Epithelial cell of esophagus (primary cell): ENCODE data around the gene FAM174B.

ENCODE experiments used
- DNase-seq: peaks from one replicate; pipeline ENCODE4 v3.0.0; 2010; ENCODE audit warnings: low read depth
- H3K4me3 ChIP-seq: 2 replicates; pipeline ENCODE4 v1.5.1; 2011; ENCODE audit warnings: mild to moderate bottlenecking, low read length, control low read depth
- TF ChIP-seq, protein P1 (sequence below): IDR thresholded peaks from 2 replicates; pipeline ENCODE4 v1.5.1; 2011; ENCODE audit warnings: low read depth, mild to moderate bottlenecking, low read length, control low read depth, inconsistent platforms; ENCODE audit not compliant: insufficient read depth; ENCODE audit errors: missing control alignments

Gene FAM174B

GRCh38 chr15:92586966-92587365 is 68.6 kb downstream of the FAM174B start:
- no peak overlapping the region for H3K4me3 ChIP-seq
- TF ChIP-seq, protein P1, sequence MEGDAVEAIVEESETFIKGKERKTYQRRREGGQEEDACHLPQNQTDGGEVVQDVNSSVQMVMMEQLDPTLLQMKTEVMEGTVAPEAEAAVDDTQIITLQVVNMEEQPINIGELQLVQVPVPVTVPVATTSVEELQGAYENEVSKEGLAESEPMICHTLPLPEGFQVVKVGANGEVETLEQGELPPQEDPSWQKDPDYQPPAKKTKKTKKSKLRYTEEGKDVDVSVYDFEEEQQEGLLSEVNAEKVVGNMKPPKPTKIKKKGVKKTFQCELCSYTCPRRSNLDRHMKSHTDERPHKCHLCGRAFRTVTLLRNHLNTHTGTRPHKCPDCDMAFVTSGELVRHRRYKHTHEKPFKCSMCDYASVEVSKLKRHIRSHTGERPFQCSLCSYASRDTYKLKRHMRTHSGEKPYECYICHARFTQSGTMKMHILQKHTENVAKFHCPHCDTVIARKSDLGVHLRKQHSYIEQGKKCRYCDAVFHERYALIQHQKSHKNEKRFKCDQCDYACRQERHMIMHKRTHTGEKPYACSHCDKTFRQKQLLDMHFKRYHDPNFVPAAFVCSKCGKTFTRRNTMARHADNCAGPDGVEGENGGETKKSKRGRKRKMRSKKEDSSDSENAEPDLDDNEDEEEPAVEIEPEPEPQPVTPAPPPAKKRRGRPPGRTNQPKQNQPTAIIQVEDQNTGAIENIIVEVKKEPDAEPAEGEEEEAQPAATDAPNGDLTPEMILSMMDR, result no peak
- DNase-seq, result no peak

DNA sequence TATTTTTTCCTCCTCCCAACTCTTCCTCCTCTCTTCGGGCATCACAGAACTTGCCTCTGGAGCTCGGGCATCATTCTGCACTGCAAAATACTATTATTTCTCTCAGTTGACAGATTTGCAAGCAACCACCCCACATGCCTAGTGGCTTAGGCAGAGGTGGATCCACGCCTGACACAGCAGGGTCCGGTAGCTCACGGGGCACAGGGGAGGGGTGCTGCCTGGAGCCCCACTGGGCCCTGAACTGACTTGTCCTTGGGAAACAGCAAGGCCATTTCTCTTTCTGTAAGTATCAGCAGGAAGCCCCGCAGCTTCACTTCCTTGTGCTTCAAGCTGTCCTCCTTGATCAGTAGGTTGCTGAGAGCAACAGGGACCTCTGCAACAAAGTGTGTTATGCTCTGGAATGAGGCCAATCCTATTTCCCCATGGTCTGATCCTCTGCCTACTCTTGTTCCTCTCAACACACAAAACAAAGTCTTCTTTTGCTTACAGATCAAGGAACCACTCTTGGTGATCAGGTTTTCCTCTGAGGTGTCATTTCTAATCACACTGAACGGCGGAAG is 69.1 kb downstream of the FAM174B start:
- no peak for DNase-seq
- no peak overlapping the region for H3K4me3 ChIP-seq
- TF ChIP-seq, protein P1, result no peak

DNA sequence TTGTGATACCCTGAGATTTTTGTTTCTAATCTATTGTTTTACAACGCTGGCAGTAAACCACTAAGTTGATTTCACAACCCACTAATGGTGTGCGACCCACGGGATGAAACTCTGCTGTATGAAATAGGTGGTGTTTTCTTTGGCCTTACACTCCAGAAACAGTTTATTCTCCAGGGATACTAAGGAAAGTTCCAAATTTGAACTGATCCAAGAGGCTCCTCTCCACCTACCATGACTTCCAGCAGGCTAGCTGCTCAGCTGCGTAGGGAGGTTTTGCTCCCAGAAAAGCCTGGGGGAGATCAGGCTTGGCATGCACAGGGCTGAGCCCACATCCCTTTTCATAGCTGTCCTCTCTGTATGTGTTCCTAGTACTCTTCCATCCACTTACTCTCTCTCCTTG is 71.5 kb downstream of the FAM174B start:
- no peak overlapping the region for H3K4me3 ChIP-seq
- TF ChIP-seq, protein P1, result no peak
- DNase-seq, result no peak

GRCh38 chr15:92583096-92584034 is 72.2 kb downstream of the FAM174B start:
- no peak overlapping the region for H3K4me3 ChIP-seq
- TF ChIP-seq, protein P1, result no peak
- no peak for DNase-seq

GRCh38 chr15:92582206-92582605 is 73.4 kb downstream of the FAM174B start:
- H3K4me3 ChIP-seq, result no peak overlapping the region
- TF ChIP-seq, protein P1, result no peak
- no peak for DNase-seq

DNA sequence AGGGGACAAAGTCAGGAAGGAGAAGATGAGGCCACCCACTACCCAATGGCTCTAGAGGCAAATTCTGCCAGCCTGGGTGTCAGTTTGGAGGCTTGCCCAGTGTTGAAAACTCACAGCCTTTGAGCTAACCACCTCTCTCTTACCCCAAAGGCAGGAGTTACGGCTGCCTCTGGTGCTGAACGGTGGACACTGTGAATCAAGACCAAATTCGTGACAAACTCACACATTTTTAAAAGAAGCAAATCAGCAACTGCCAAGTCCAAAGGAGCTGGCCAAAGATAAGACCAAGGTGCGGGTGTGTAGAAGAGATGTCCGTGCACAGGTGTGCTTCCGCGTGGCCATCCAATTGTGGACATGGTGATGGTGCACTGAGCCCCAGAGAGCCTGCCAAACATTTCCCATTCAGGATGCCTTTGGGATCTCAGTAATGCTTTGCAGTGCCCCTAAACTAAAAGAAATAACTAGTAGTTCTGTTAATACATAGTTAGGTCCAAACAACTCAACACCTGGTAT is 74.6 kb downstream of the FAM174B start:
- DNase-seq, result no peak
- no peak overlapping the region for H3K4me3 ChIP-seq
- TF ChIP-seq, protein P1, result no peak
